HEK293 (cell line): ENCODE results near the gene MLLT10.

Source experiments
- CTCF ChIA-PET: fragments of 350-600 bp; formaldehyde crosslinking; extraction: SDS; loops from one replicate; lab custom pipeline; 2021; ENCODE audit warnings: antibody characterized with exemption; lab: Yijun Ruan, JAX
- POLR2A ChIA-PET: fragments of 300-600 bp; formaldehyde crosslinking; extraction: SDS; loops from one replicate; lab custom pipeline; 2020; ENCODE audit warnings: antibody characterized with exemption, inconsistent platforms; lab: Yijun Ruan, JAX
- H3K27ac ChIP-seq: fragments of 200-500 bp; sonication (Bioruptor generic); 2 replicates; pipeline ENCODE4 v1.5.1; 2014; ENCODE audit warnings: low read depth, low read length, control low read depth, inconsistent platforms; ENCODE audit errors: extremely low read depth
- H3K36me3 ChIP-seq, 2 experiments: fragments of 200-500 bp in 1 of 2; sonication (Bioruptor generic) in 1 of 2; 1 replicate in 1 of 2; 2 replicates in 1 of 2; pipeline ENCODE4 v1.5.1; 2014 to 2017; ENCODE audit warnings: inconsistent platforms in 2 of 2, low read length in 2 of 2; ENCODE audit not compliant: control insufficient read depth in 2 of 2, insufficient read depth in 1 of 2
- H3K4me1 ChIP-seq: fragments of 200-500 bp; sonication (Bioruptor generic); 2 replicates; pipeline ENCODE4 v1.5.1; 2014; ENCODE audit warnings: mild to moderate bottlenecking, low read length, inconsistent platforms; ENCODE audit not compliant: control insufficient read depth, insufficient read depth
- H3K4me3 ChIP-seq: 2 replicates; pipeline ENCODE4 v1.5.1; 2011; ENCODE audit warnings: low read depth, mild to moderate bottlenecking, control low read depth, low read length, moderate library complexity
- H3K9me3 ChIP-seq: fragments of 200-500 bp; sonication (Bioruptor generic); 2 replicates; pipeline ENCODE4 v1.5.1; 2014; ENCODE audit warnings: low read depth, low read length, inconsistent platforms; ENCODE audit not compliant: control insufficient read depth, insufficient read depth
- MEIS1 ChIP-seq: sonication (generic); formaldehyde crosslinking; IDR thresholded peaks from 2 replicates; pipeline ENCODE4 v1.8.1; 2022; ENCODE audit warnings: missing genetic modification reagents, mild to moderate bottlenecking, borderline replicate concordance
- SCRT2 ChIP-seq: fragments of 450-650 bp; formaldehyde crosslinking; IDR thresholded peaks from 2 replicates; pipeline ENCODE4 v1.5.1; 2016; ENCODE audit warnings: missing biosample characterization, missing genetic modification characterization
- ZBTB20 ChIP-seq: fragments of 450-650 bp; formaldehyde crosslinking; IDR thresholded peaks from 2 replicates; pipeline ENCODE4 v1.5.1; 2016; ENCODE audit warnings: missing biosample characterization, missing genetic modification characterization
- ZBTB21 ChIP-seq: fragments of 450-650 bp; formaldehyde crosslinking; IDR thresholded peaks from 2 replicates; pipeline ENCODE4 v1.5.1; 2017; ENCODE audit warnings: missing biosample characterization, missing genetic modification characterization
- ZBTB8A ChIP-seq: fragments of 450-650 bp; formaldehyde crosslinking; IDR thresholded peaks from 2 replicates; pipeline ENCODE4 v1.5.1; 2016; ENCODE audit warnings: missing biosample characterization, missing genetic modification characterization
- ZIC2 ChIP-seq: fragments of 450-650 bp; formaldehyde crosslinking; IDR thresholded peaks from 2 replicates; pipeline ENCODE4 v1.5.1; 2016; ENCODE audit warnings: missing biosample characterization, missing genetic modification characterization
- ZNF146 ChIP-seq: fragments of 450-650 bp; formaldehyde crosslinking; IDR thresholded peaks from 2 replicates; pipeline ENCODE4 v1.5.1; 2016; ENCODE audit warnings: missing biosample characterization, missing genetic modification characterization
- ZNF16 ChIP-seq: fragments of 450-650 bp; formaldehyde crosslinking; IDR thresholded peaks from 2 replicates; pipeline ENCODE4 v1.5.1; 2016; ENCODE audit warnings: low read depth, missing biosample characterization, missing genetic modification characterization
- ZNF335 ChIP-seq: fragments of 450-650 bp; formaldehyde crosslinking; conservative IDR thresholded peaks from 2 replicates; pipeline ENCODE4 v1.5.1; 2016; ENCODE audit warnings: missing biosample characterization, missing genetic modification characterization
- ZNF394 ChIP-seq: fragments of 450-650 bp; formaldehyde crosslinking; IDR thresholded peaks from 2 replicates; pipeline ENCODE4 v1.5.1; 2016; ENCODE audit warnings: missing biosample characterization, missing genetic modification characterization, mild to moderate bottlenecking, moderate library complexity, borderline replicate concordance
- ZNF426 ChIP-seq: fragments of 450-650 bp; formaldehyde crosslinking; IDR thresholded peaks from 2 replicates; pipeline ENCODE4 v1.5.1; 2017; ENCODE audit warnings: missing biosample characterization, missing genetic modification characterization, mild to moderate bottlenecking, inconsistent platforms, moderate library complexity
- ZNF777 ChIP-seq: fragments of 450-650 bp; formaldehyde crosslinking; IDR thresholded peaks from 2 replicates; pipeline ENCODE4 v1.5.1; 2017; ENCODE audit warnings: missing biosample characterization, missing genetic modification characterization, borderline replicate concordance
- ZSCAN16 ChIP-seq: fragments of 450-650 bp; formaldehyde crosslinking; IDR thresholded peaks from 2 replicates; pipeline ENCODE4 v1.5.1; 2016; ENCODE audit warnings: missing biosample characterization, missing genetic modification characterization
- TF ChIP-seq, protein P1 (sequence below): fragments of 450-650 bp; formaldehyde crosslinking; IDR thresholded peaks from 2 replicates; pipeline ENCODE4 v1.5.1; 2016; ENCODE audit warnings: missing biosample characterization, missing genetic modification characterization
- TF ChIP-seq, protein P2 (sequence below): fragments of 450-650 bp; formaldehyde crosslinking; IDR thresholded peaks from 2 replicates; pipeline ENCODE4 v1.5.1; 2016; ENCODE audit warnings: missing biosample characterization, missing genetic modification characterization
- TF ChIP-seq, protein P3 (sequence below): fragments of 450-650 bp; formaldehyde crosslinking; IDR thresholded peaks from 2 replicates; pipeline ENCODE4 v1.5.1; 2016; ENCODE audit warnings: missing biosample characterization, missing genetic modification characterization, low read depth
- TF ChIP-seq, protein P4 (sequence below): fragments of 450-650 bp; formaldehyde crosslinking; IDR thresholded peaks from 2 replicates; pipeline ENCODE4 v1.5.1; 2016; ENCODE audit warnings: missing biosample characterization, missing genetic modification characterization, borderline replicate concordance
- TF ChIP-seq, protein P5 (sequence below): fragments of 450-650 bp; formaldehyde crosslinking; IDR thresholded peaks from 2 replicates; pipeline ENCODE4 v1.5.1; 2016; ENCODE audit warnings: missing biosample characterization, missing genetic modification characterization
- TF ChIP-seq, protein P6 (sequence below): fragments of 450-650 bp; formaldehyde crosslinking; IDR thresholded peaks from 2 replicates; pipeline ENCODE4 v1.5.1; 2016; ENCODE audit warnings: missing biosample characterization, missing genetic modification characterization
- TF ChIP-seq, protein P7 (sequence below): fragments of 450-650 bp; formaldehyde crosslinking; IDR thresholded peaks from 2 replicates; pipeline ENCODE4 v1.5.1; 2016; ENCODE audit warnings: missing biosample characterization, missing genetic modification characterization

Gene MLLT10

DNA sequence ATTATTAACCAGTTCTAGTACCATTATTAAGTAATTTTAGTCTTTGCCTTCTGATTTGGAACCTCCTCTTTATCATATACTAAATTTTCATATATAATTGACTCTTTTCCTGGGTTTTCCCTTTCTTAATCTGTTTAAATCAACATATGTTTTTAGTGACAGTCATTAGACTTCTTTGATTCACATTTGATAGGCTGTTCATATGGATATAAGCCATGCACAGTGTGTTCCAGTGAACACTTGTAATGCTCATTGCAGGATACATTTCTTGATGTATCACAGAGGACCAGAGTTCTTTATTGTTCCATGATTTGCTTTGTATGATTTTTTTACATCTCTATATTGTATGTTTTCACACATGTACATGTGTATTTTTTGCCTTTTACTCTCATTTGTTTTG, 114.0 kb downstream of the MLLT10 start (continued):
- TF ChIP-seq, protein P1, sequence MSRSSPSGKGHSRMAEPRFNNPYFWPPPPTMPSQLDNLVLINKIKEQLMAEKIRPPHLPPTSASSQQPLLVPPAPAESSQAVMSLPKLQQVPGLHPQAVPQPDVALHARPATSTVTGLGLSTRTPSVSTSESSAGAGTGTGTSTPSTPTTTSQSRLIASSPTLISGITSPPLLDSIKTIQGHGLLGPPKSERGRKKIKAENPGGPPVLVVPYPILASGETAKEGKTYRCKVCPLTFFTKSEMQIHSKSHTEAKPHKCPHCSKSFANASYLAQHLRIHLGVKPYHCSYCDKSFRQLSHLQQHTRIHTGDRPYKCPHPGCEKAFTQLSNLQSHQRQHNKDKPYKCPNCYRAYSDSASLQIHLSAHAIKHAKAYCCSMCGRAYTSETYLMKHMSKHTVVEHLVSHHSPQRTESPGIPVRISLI (tag by site-specific recombination) = no peak
- TF ChIP-seq, protein P2, sequence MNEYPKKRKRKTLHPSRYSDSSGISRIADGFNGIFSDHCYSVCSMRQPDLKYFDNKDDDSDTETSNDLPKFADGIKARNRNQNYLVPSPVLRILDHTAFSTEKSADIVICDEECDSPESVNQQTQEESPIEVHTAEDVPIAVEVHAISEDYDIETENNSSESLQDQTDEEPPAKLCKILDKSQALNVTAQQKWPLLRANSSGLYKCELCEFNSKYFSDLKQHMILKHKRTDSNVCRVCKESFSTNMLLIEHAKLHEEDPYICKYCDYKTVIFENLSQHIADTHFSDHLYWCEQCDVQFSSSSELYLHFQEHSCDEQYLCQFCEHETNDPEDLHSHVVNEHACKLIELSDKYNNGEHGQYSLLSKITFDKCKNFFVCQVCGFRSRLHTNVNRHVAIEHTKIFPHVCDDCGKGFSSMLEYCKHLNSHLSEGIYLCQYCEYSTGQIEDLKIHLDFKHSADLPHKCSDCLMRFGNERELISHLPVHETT = no peak
- TF ChIP-seq MEIS1 (CRISPR knock-in tag) (no peak), ZNF335 (no peak), ZNF426 (tag by site-specific recombination) (no peak), ZBTB20 (no peak)

DNA sequence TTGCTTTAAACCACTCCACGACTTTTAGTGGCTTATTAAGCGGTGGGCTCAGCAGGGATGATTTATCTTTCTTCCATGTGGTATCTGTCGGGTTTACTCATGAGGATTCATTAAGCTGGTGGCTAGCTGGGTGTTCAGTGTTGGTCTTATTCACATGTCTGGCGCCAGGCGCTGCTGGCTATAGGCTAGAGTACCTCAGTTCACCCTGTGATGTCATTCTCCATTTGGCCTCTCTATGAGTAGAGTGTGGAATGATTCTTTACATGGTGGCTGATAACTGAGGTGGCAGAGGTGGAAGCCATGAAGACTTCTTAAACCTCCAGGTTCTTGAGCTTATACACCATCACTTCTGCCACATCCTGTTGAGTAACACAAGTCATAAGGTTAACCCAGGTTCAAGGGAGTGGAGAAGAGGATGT, 115.4 kb downstream of the MLLT10 start:
- Histone ChIP-seq H3K4me1 (no peaks in the 10 kb centered on the region), H3K9me3 (no peaks in the 10 kb centered on the region), H3K36me3 (peaks cover 10 to 16% of the 10 kb centered on the region in 2 experiments), H3K27ac (no peak overlapping the region), H3K4me3 (no peak overlapping the region)
- TF ChIP-seq, protein P3, sequence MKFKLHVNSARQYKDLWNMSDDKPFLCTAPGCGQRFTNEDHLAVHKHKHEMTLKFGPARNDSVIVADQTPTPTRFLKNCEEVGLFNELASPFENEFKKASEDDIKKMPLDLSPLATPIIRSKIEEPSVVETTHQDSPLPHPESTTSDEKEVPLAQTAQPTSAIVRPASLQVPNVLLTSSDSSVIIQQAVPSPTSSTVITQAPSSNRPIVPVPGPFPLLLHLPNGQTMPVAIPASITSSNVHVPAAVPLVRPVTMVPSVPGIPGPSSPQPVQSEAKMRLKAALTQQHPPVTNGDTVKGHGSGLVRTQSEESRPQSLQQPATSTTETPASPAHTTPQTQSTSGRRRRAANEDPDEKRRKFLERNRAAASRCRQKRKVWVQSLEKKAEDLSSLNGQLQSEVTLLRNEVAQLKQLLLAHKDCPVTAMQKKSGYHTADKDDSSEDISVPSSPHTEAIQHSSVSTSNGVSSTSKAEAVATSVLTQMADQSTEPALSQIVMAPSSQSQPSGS (tag by site-specific recombination) = 0 out of 2 replicates have a peak, but pooled peaks have one; percentile 14
- no peak for TF ChIP-seq ZNF146 (tag by site-specific recombination)
- TF ChIP-seq SCRT2 (tag by site-specific recombination) = no peak
- TF ChIP-seq ZIC2 (tag by site-specific recombination) = 0 out of 2 replicates have a peak, but pooled peaks have one; percentile 35
- POLR2A ChIA-PET = no interaction called here
- CTCF ChIA-PET = no interaction called here

DNA sequence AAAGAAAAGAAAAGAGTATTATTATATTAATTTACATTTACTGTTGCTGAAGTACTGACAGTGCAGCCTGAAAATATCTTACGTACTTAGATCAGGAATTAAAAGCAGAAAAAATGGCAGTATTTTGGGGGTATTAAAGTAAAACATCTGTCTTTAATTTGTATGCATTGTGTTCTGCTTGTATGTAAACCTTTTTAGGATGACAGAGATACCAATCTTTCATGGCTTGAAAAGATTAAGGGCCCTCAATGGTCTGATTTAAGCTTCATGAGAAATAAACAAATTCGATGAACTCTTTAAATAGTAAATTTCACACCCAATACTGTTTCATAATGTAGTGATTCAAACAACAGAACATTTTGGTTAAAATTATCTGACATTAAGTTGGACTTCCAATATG, 116.3 kb downstream of the MLLT10 start:
- CTCF ChIA-PET = no interaction called here
- no peak overlapping the region for H3K27ac ChIP-seq
- H3K36me3 ChIP-seq = peaks cover 10 to 16% of the 10 kb centered on the region in 2 experiments
- TF ChIP-seq, protein P4, sequence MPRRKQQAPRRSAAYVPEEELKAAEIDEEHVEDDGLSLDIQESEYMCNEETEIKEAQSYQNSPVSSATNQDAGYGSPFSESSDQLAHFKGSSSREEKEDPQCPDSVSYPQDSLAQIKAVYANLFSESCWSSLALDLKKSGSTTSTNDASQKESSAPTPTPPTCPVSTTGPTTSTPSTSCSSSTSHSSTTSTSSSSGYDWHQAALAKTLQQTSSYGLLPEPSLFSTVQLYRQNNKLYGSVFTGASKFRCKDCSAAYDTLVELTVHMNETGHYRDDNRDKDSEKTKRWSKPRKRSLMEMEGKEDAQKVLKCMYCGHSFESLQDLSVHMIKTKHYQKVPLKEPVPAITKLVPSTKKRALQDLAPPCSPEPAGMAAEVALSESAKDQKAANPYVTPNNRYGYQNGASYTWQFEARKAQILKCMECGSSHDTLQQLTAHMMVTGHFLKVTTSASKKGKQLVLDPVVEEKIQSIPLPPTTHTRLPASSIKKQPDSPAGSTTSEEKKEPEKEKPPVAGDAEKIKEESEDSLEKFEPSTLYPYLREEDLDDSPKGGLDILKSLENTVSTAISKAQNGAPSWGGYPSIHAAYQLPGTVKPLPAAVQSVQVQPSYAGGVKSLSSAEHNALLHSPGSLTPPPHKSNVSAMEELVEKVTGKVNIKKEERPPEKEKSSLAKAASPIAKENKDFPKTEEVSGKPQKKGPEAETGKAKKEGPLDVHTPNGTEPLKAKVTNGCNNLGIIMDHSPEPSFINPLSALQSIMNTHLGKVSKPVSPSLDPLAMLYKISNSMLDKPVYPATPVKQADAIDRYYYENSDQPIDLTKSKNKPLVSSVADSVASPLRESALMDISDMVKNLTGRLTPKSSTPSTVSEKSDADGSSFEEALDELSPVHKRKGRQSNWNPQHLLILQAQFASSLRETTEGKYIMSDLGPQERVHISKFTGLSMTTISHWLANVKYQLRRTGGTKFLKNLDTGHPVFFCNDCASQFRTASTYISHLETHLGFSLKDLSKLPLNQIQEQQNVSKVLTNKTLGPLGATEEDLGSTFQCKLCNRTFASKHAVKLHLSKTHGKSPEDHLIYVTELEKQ (tag by site-specific recombination) = no peak
- no peak for TF ChIP-seq ZBTB8A (tag by site-specific recombination)
- TF ChIP-seq, protein P5, sequence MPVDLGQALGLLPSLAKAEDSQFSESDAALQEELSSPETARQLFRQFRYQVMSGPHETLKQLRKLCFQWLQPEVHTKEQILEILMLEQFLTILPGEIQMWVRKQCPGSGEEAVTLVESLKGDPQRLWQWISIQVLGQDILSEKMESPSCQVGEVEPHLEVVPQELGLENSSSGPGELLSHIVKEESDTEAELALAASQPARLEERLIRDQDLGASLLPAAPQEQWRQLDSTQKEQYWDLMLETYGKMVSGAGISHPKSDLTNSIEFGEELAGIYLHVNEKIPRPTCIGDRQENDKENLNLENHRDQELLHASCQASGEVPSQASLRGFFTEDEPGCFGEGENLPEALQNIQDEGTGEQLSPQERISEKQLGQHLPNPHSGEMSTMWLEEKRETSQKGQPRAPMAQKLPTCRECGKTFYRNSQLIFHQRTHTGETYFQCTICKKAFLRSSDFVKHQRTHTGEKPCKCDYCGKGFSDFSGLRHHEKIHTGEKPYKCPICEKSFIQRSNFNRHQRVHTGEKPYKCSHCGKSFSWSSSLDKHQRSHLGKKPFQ (tag by site-specific recombination) = no peak
- TF ChIP-seq, protein P6, sequence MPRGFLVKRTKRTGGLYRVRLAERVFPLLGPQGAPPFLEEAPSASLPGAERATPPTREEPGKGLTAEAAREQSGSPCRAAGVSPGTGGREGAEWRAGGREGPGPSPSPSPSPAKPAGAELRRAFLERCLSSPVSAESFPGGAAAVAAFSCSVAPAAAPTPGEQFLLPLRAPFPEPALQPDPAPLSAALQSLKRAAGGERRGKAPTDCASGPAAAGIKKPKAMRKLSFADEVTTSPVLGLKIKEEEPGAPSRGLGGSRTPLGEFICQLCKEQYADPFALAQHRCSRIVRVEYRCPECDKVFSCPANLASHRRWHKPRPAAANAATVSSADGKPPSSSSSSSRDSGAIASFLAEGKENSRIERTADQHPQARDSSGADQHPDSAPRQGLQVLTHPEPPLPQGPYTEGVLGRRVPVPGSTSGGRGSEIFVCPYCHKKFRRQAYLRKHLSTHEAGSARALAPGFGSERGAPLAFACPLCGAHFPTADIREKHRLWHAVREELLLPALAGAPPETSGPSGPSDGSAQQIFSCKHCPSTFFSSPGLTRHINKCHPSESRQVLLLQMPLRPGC = no peak
- no peak for TF ChIP-seq ZBTB21
- no peak for TF ChIP-seq ZNF394 (tag by site-specific recombination)
- no peak for TF ChIP-seq ZSCAN16 (tag by site-specific recombination)
- TF ChIP-seq, protein P7, sequence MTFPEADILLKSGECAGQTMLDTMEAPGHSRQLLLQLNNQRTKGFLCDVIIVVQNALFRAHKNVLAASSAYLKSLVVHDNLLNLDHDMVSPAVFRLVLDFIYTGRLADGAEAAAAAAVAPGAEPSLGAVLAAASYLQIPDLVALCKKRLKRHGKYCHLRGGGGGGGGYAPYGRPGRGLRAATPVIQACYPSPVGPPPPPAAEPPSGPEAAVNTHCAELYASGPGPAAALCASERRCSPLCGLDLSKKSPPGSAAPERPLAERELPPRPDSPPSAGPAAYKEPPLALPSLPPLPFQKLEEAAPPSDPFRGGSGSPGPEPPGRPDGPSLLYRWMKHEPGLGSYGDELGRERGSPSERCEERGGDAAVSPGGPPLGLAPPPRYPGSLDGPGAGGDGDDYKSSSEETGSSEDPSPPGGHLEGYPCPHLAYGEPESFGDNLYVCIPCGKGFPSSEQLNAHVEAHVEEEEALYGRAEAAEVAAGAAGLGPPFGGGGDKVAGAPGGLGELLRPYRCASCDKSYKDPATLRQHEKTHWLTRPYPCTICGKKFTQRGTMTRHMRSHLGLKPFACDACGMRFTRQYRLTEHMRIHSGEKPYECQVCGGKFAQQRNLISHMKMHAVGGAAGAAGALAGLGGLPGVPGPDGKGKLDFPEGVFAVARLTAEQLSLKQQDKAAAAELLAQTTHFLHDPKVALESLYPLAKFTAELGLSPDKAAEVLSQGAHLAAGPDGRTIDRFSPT (tag by site-specific recombination) = no peak
- no peak for TF ChIP-seq ZNF777 (tag by site-specific recombination)
- no peak for TF ChIP-seq ZNF16 (tag by site-specific recombination)

More for the DNA sequence above, 116.3 kb downstream of the MLLT10 start:
- POLR2A ChIA-PET = no interaction called here
- no peak overlapping the region for H3K4me3 ChIP-seq
- H3K9me3 ChIP-seq = no peaks in the 10 kb centered on the region
- no peaks in the 10 kb centered on the region for H3K4me1 ChIP-seq
